ENCODE measurements around the gene CEACAM6. TPM values are rescaled to one million over a fixed set of nuclear protein-coding genes. Genes with fewer than 3 reads are reported as not detected.
"Not testable (repeated sequence)": the region's sequence is repeated elsewhere in the genome, so short reads cannot be mapped to it uniquely, and the experiment has no call there.

Gene CEACAM6
- total RNA-seq (2014; rRNA removed; shearing (Covaris generic)) = not detected in 2 replicates

DNA sequence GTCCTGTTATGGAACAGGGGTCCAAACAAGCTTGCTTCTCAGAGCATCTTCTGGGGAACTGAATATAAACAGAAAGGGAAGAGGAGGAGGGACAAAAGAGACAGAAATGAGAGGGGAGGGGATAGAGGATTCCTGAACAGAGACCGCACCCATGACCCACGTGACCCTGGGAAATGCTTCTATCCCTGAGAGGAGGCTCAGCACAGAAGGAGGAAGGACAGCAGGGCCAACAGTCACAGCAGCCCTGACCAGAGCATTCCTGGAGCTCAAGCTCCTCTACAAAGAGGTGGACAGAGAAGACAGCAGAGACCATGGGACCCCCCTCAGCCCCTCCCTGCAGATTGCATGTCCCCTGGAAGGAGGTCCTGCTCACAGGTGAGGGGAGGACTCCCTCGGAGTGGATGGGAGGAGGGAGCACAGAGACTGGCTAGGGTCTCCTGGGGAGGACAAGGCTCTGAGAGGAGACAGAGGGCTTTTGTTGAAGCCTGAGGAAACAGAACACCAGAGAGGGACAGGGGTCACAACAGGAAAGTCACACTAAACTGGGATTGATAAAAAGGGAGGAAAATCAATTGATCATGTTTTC, at the start of gene CEACAM6:
TSS of gene CEACAM6 (plus strand) at position 203 of the 586 bp plus-strand sequence. CDS start at position 312, 109 bp downstream.
- no peak for DNase-seq (ENCODE audit: low spot score)

DNA sequence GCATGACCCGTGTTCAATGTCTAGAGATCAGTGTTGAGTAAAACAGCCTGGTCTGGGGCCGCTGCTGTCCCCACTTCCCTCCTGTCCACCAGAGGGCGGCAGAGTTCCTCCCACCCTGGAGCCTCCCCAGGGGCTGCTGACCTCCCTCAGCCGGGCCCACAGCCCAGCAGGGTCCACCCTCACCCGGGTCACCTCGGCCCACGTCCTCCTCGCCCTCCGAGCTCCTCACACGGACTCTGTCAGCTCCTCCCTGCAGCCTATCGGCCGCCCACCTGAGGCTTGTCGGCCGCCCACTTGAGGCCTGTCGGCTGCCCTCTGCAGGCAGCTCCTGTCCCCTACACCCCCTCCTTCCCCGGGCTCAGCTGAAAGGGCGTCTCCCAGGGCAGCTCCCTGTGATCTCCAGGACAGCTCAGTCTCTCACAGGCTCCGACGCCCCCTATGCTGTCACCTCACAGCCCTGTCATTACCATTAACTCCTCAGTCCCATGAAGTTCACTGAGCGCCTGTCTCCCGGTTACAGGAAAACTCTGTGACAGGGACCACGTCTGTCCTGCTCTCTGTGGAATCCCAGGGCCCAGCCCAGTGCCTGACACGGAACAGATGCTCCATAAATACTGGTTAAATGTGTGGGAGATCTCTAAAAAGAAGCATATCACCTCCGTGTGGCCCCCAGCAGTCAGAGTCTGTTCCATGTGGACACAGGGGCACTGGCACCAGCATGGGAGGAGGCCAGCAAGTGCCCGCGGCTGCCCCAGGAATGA, 48.4 kb upstream of the CEACAM6 start:
- peak; percentile 61 for DNase-seq (ENCODE audit: low spot score)

DNA sequence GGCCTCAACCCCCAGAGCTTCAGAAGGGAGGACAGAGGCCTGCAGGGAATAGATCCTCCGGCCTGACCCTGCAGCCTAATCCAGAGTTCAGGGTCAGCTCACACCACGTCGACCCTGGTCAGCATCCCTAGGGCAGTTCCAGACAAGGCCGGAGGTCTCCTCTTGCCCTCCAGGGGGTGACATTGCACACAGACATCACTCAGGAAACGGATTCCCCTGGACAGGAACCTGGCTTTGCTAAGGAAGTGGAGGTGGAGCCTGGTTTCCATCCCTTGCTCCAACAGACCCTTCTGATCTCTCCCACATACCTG, 47.9 kb upstream of the CEACAM6 start:
- no peak for DNase-seq (ENCODE audit: low spot score)

DNA sequence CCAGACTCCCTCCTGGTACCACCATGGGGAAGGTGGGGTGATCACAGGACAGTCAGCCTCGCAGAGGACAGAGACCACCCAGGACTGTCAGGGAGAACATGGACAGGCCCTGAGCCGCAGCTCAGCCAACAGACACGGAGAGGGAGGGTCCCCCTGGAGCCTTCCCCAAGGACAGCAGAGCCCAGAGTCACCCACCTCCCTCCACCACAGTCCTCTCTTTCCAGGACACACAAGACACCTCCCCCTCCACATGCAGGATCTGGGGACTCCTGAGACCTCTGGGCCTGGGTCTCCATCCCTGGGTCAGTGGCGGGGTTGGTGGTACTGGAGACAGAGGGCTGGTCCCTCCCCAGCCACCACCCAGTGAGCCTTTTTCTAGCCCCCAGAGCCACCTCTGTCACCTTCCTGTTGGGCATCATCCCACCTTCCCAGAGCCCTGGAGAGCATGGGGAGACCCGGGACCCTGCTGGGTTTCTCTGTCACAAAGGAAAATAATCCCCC, 47.4 kb upstream of the CEACAM6 start:
- DNase-seq (ENCODE audit: low spot score) = no peak

DNA sequence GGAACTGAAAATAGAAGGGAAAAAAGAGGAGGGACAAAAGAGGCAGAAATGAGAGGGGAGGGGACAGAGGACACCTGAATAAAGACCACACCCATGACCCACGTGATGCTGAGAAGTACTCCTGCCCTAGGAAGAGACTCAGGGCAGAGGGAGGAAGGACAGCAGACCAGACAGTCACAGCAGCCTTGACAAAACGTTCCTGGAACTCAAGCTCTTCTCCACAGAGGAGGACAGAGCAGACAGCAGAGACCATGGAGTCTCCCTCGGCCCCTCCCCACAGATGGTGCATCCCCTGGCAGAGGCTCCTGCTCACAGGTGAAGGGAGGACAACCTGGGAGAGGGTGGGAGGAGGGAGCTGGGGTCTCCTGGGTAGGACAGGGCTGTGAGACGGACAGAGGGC, 46.8 kb upstream of the CEACAM6 start, which contains the start of gene CEACAM5:
TSS of gene CEACAM5 (plus strand) at position 146 of the 400 bp plus-strand sequence. CDS start at position 252, 106 bp downstream.
- DNase-seq (ENCODE audit: low spot score) = no peak

DNA sequence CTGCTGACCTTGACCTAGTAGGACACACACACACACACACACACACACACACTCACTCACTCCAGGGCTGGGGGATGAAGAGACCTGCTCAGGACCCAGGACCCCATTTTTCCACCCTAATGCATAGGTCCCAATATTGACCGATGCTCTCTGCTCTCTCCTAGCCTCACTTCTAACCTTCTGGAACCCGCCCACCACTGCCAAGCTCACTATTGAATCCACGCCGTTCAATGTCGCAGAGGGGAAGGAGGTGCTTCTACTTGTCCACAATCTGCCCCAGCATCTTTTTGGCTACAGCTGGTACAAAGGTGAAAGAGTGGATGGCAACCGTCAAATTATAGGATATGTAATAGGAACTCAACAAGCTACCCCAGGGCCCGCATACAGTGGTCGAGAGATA, 45.8 kb upstream of the CEACAM6 start:
- DNase-seq (ENCODE audit: low spot score) = not testable (repeated sequence)

DNA sequence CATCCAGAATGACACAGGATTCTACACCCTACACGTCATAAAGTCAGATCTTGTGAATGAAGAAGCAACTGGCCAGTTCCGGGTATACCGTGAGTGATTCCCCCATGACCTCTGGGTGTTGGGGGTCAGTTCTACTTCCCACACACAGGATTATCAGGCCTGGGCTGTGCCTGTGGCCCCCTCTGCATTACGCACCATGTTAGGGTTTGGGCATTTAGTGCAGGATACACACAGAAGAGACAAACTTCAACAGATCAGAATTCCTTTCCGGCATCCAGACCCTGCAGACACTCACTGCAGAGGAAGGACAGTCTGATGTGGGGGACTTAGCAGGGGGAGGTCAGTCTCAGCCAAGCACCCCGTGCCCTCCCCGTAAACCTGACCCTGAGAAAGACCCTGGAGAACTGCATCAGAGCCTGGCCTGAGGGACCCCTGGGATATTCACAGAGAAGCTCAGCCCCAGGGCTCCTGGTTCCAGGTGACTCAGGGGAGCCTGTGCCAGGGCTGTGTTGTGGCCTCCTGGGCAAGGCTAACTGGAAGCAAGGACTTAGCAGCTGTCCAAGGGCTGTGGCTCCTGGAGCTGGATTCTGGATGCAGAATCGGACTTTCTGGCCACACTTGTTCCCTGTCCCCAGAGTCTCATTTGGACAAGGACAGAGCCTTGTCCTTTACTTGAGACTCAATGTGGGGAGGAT, 45.2 kb upstream of the CEACAM6 start:
- no peak for DNase-seq (ENCODE audit: low spot score)

DNA sequence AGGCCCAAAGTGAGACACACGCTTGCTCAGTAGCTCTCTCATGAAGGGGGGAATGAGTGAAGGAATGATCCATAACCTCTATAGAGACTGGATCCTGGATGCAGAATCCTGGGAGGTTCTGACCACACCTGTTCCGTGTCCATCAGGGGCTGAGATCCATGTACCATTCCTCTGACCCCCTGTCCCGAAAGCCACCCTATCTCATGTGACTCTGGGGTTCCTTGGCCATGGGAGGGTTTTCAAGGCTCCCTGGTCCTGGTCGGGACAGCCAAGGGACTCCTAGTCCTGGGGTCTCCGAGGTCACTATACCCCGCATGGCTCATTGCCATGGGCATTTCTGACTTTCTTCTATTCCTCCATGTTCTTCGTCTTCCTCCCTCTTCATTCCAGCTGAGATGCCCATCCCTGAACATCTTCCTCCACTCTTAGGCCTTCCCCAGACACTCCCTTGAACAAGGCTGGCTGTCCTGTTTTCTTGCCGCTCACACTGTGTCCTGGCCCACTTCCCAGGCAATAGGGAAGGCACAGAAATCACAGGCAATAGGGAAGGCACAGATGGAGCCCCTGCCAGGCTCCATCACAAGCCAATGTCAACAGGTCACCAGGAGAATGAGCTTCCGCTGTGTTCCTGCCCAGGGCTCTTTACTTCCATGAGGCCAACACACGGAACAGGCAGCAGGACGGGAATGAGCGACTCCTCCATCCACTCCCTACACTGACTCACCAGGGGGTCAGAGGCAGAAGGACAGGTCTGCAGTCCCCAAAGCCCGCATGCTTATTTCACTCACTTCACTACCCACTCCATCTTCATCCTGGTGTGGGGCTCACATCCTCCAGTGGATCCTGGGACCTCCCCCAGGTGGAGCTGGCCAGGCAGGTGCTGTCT, 43.7 kb upstream of the CEACAM6 start:
- DNase-seq (ENCODE audit: low spot score) = no peak

DNA sequence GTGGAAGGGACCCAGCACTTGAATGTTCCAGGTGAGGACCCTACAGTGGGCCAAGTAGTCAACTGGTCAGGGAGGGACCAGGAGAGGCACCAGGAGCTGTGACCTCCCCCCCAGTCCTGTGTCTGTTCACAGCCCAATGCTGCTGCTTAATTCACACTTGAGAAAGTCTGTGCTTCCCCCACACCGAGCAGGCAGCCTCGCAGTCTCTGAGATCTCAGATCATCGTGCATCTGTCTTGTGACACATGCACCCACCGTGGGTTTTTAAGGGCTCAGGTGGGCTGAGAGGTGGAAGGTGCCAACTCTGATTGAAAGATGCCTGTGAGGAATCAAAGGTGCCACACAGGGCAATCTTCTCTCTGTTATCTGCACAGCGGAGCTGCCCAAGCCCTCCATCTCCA, 40.7 kb upstream of the CEACAM6 start:
- DNase-seq (ENCODE audit: low spot score) = no peak

DNA sequence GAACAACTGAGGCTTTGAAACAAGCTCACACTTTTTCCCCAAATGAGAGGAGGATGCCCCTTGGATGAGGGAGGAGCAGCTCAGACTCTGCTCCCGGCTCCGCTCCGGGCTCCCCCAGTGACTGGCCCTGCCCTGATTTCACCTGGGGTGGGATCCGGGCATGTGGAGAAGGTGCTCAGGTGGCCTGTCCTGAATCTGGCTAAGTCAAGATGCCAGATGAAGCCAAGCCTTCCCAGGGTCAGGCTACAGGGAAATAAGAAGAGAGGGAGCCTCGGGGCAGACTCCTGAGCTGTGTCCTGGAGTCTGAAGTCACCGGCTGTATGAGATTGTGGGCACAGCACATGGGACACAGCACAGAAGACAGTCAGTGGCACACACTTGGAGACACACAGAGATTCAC, 36.6 kb upstream of the CEACAM6 start:
- DNase-seq (ENCODE audit: low spot score) = no peak

DNA sequence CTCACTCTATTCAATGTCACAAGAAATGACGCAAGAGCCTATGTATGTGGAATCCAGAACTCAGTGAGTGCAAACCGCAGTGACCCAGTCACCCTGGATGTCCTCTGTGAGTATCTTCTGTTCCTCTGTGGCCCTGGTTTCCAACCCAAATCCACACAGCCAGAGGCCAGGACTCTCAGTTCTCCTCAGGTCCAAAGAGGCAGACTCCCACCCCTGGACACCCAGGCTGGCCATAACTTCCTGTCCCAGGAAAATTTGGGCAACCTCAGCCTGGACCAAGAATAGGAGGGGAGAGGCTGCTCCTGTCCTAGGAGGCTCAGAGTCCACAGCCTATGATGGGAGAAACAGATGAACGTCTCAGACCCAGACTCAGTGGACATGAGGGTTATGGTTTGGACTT, 35.2 kb upstream of the CEACAM6 start:
- DNase-seq (ENCODE audit: low spot score) = no peak

DNA sequence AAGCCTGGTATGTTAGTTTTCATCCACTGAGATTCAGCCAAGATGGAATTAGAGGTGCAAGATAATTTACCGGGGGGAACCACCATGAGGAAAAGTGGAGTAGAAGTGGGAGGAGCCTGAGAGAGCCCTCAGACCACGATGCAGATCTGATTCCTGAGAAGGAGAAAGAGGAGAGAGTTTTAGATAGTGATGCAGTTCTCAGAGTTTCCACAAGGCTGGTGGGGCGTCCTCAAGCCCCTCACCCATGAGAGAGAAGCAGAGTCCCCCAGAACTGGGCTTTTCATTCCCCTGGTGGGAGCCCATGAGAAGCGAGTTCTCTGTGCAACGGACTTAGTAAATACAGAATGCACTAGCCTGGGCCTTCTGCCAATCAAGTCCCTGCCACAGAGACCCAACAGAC, 28.8 kb upstream of the CEACAM6 start:
- no peak for DNase-seq (ENCODE audit: low spot score)

DNA sequence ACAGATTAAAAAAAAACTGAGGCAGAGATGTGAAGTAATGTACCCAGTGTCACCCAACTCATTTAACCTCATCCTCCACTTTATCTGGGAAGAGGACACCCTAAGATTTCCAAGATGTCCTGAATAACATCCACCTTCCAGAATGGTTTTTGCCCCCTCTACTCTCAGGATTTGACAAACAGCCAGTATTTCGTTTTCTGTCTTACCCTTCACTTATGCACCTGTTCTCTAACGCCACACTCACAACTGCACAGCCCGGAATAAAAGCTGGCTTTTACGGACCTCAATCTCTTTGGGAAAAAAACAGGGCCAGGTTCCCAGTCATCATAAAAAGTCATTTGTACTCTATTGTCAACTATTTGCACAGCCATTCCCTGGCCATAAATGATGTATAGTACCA, 21.2 kb upstream of the CEACAM6 start:
- DNase-seq (ENCODE audit: low spot score) = no peak

DNA sequence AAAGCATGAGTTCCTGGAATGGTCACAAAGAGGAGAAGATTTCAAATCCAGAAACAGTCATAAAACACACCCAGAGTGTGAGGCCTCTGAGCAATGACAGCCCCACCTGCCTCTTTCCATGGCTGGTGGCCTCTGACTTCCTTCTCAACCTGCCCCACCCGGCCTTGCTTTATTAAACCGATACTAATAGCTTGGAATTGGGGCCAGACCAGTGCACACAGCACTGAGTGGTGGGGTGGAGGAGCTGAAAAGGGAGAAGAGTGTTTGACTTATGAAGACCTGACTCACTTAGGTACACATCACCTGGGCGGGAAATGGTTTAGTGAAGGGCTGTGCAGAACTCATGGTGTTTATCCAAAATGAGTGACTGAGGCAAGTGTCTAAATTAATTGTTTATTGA, 20.7 kb upstream of the CEACAM6 start:
- DNase-seq (ENCODE audit: low spot score) = no peak

DNA sequence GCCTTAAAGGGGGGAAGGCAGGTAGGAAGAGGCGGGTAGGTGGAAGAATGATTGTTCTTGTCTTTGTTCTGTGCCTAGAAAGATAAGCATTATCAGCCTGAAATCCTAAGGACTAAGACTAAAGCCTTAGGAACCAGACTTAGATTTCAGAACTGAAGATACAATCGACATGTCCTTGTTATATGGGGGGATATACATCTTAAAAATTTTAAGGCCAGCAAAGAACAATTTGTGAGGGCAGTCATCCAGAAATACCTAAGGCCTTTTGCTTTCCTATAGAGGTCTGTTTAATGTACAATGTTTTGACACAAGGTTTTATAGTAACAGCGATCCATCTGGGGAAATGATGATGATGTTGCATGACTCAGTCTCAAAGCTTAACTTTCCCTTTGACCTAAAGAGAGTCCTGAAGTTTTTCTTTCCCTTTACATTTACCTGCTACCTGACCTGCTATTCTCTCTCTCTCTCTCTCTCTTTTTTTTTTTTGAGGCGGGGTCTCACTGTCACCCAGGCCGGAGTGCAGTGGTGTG, 20.2 kb upstream of the CEACAM6 start:
- DNase-seq (ENCODE audit: low spot score) = no peak

DNA sequence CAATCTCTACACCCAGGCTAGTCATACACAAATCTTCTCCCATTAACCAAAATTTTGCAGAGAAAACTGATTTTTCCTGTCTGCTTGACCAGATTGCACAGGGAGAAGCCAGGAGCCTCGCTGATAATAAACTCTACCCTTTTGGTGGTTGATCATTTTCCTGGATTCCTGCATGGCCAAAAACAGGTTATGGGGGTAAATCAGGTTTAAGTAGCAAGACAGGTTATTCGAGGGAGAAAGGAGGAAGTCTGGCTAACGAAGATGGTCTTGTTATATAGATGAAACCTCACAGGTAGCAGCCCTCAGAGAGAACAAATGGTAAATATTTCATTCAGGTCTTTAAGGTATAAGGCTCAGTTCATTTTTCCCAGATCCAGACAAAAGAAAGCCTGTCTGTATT, 16.0 kb upstream of the CEACAM6 start:
- no peak for DNase-seq (ENCODE audit: low spot score)

DNA sequence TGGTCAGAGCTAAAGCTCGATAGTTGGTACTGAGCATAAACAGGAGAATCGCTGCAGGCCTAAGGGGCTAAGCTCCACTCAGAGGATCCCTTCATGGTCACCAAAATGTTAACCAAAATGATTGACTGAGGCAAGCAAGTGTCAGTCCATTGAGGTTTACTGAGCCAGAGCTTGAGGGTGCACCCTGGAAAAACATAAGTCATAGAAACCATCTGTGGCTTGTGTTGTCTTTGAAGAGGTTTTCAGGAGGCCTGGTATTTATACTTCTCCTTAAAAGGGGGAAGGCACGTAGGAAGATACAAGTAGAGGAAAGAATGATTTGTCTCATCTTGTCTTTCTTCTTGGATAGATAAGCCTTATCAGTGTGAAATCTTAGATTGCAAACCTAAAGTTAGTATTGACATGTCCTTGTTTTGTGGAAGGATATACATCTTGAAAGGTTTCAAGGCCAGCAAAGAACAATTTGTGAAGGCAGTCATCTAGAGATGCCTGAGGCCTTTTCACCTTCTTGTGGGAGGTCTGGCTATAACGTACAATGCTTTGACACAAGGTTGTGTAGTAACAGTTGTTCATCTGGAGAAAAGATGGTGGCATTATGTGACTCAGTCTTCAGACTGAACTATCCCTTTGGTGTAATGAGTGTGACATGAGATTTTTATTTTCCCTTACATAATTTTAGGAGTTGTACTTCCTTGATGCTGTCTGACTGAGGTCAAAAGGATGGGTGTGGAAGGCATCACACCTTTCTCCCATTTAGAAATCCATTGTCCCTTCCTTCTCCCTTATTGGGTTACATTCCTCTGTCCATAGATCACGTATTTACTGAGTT, 14.7 kb upstream of the CEACAM6 start:
- no peak for DNase-seq (ENCODE audit: low spot score)

DNA sequence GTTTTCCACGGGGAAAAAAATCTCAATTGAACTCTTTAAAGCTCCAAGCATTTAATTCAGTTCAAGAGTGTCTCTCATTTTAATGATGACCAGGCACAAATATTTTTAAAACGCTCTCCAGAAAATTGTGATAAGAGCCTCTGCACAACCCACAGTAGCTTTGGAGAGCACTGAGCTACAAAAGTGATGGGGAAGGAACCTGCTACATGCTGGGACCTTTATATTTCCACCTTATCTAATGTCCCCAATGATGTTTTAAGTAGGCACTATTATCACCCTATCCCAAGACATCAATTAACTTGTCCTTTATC, 14.1 kb upstream of the CEACAM6 start:
- DNase-seq (ENCODE audit: low spot score) = no peak

DNA sequence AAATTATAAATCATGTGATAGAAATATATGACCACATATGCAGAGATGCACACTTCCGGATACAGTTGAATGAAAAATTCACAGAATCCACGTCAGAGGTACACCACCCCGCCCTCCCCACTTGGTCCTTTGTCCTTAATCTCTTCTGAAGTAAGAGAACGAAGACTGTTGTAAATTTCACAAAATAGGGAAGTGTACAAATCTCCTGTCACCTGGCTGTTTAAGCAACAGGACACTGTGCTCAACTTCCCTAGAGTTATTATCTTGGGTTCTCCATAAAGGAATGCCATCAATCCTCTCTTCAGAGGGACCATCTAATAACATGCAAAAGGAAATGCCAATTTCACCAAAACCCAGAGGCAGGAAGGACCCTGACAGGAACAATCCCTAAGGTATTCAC, 10.5 kb upstream of the CEACAM6 start:
- no peak for DNase-seq (ENCODE audit: low spot score)

DNA sequence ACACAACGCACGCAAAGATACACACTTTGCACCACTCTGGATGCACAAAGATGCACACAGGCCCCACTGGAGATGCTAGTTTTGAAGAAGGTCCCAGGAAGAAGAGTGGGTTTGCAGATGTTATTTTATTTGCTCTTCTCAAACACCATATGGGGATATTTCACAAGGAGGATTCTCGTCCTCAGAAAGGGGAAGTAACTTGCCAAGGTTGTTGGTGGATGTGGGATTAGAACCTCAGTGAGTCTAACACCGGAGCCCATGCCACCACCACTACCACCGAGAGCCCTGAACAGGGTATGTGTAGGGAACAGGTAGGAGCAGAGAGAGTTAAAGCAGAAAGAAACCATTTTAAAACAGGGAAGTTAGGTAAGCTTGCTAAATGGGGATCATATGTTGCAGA, 9.6 kb upstream of the CEACAM6 start:
- no peak for DNase-seq (ENCODE audit: low spot score)
